GM18867 (cell line): Measurements from ENCODE around the gene BLID.

ENCODE experiments used
- ATAC-seq: cut with Tn5 transposase; IDR thresholded peaks from one replicate; pipeline ENCODE4 v1.9.1; 2021; ENCODE audit warnings: mild to moderate bottlenecking, moderate library complexity; ENCODE audit not compliant: unreplicated experiment

The BLID gene

DNA sequence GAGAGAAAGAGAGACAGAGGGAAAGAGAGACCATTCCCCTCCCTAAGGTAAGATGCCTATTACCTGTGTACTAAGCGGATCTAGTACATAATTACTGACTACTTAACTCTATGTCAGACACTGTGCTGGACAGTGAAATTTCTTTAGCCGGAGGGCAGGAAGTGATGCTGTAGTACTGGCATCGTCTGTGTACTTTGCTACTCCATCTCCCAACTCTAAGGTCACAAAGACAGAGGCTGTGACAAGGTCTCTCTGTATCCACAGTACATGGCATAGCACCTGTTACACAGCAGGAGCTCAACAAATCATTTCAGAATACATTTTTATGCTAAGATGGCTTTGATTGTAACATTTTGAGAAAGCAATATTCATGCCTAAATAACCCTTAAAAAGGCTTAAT is 9.0 kb downstream of the BLID start:
- no peak for ATAC-seq

DNA sequence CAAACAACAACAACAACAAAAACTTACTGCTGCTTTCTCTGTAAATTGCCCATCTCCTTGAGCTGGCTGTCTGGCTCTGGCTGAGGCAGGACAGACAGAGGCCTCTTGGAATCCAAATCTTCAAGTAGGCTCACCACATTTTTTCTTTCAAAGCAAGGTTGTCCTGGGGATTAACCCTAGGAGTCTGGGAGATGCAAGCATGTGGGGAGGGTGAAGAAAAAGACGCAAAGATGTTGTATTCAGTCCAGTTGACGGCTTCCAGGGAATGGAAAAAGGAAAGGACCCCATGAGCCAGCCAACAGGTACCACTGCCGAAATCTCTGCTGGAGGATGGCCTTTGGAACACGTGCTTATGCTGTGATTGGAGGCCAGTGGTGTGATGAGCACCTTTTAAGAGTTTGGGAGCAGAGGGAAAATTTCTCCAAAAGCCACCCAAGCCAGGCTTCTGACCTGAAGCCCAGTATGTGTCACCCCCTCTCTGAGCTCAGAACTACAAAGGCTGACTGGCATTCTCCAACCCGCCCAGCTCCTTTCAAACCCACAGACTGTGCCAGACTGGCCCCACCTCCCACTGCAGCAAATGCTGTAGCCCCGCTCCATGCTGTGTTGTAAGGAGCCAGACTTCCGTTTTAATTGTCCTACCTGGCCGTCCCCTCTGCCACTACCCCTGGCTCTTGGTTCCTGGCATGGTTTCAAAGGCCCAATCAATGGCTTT is 10.8 kb downstream of the BLID start:
- no peak for ATAC-seq

DNA sequence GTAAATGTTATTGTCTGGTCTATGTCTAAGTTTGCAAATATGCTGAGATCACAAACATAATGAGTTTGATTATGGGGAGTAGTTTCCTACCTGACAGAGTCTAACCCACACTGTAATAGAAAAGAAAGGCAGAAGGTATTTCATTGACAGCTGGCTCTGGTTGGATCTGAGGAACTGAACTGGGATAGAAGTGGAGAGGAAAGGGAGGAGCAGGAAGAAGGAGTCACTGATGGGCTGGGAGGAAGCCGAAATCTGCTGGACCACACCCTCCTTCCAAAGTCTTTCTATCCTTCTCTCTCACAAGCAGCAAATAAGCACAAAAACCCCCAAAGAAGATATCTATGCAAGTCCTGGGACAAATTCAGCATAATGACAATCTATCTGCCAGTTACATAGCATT is 11.7 kb downstream of the BLID start:
- no peak for ATAC-seq

DNA sequence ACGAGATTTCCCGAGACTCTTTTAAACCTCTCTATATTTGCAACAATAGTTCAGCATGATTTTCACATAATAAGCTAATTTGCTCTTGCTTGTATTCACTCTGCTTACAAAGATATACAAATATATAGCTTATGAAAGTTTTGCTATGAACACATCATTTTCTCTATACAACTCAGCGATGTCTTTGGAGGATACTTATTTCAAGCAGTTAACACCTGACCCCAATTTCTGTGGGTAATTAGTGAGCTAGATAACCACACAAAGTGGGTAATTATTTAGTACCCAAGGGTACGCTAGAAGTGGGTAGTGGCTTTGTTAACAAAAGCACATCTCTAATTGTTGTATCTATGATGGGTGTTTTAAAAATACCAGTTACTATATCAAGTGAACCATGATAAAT is 12.3 kb downstream of the BLID start:
- ATAC-seq, result no peak

DNA sequence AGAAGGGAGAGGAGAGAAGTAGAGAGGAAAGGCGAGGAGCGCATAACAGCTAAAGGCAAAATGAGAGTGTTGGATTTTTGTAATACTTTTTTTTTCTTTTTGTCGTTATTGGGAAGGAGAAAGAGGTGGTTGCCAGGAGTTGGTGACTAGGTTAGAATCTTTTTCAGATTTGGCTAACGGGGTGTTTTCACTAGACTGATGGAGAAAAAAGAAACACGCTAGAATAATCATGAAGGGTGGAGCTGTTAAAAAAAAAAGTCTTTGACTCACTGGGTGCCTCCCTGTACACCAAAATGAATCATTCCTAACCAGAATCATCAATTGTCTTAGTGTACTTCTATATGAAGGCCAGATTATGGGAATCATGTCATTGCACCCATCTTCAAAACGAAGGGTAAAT is 12.7 kb downstream of the BLID start:
- ATAC-seq, result no peak

DNA sequence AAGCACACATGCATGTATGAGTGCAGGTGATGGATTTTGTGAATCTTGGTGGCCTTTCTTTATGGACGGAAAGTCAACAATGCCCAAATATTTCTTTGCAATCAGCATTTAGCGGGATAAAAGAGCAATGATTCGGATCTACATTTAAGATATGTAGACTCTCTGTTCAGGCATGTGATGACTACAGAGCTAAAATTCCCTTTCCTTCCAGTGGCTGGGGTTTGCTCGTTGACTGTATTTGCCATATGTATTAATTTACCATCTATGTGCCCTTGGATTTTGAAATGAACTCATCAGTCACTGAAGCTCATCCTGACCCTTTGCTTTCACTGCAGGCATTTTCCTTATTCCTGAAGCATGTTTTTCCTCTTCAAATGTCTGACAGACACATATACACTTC is 13.6 kb downstream of the BLID start:
- ATAC-seq, result no peak

DNA sequence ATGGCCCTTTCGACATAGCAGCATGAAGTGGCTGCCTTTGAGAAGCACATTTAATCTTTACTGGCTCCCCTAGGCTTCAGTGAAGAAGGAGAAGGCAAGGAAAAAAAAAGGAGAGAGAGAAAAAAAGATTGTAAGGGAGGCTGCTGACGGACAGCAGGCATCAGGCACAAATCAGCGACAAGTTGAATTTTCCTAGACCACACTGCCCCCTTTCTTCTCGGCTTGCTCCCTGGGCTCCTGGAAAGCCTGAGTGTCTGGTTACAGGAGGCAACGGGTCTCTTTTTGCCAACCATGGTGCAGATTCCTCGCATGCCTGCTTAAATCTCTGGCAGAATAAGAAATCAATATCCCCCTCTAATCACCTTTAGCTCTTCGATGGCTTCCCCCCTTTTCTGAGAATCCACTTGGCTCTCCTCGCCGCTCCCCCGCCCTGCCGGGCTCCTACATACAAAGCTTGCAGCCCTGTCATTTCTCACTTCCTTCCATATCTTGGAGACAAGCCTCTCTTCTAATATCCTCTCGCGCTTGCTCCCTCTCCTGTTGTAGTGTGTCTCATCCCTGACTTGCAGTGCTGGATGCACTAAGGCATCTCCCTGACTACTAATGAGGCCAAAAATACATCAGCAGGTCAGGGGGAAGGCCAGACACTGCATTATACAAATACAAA is 14.3 kb downstream of the BLID start:
- no peak for ATAC-seq

DNA sequence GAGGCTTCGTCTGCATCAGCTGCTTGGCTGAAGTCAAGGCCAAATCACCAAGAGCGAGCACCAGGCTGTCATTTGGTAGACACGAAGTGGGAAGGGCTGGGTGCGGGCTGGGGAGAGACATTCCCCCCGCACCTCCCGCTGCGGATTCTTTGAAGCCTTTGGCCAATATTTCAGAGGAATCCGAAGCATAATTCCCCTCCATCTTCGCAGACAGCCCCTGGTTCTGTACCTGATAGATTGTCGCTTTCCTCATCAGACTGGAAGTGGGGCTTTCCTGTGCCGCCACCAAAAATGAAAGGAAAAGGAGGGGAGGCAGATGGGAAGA is 15.3 kb downstream of the BLID start:
- ATAC-seq, result no peak

DNA sequence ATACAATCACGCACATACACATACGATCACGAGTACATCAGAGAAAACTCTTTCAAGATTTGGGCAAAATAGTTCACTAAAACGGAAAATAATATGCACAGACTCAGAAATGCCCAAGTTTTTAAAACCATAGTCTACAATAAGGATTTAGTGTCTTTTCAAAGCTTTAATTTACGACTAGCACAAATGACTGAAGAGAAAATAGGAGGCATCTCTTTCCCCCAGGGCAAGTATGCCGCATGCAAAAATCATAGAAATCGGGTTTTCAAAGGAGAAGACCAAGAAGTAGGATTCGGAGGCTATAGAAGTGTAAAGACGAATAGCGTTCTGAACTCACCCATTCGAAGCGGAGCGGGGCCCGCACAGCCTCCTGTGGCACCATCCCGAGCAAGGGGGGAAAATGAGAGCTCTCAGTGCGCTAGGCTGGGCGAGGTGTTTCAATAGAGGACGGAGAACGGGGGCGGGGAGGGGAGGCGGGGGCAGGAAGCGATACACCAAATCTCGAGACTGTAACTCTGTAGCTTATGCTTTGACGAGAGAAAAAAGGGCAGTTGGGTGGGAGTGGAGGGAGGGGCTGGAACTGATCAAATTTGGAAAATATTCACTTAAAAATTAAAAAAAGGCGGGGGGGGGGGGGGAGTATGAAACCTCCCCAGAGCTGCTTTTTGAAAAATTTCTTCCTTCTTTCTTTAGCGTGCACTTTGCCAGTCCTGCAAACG is 15.8 kb downstream of the BLID start:
- ATAC-seq, result no peak

DNA sequence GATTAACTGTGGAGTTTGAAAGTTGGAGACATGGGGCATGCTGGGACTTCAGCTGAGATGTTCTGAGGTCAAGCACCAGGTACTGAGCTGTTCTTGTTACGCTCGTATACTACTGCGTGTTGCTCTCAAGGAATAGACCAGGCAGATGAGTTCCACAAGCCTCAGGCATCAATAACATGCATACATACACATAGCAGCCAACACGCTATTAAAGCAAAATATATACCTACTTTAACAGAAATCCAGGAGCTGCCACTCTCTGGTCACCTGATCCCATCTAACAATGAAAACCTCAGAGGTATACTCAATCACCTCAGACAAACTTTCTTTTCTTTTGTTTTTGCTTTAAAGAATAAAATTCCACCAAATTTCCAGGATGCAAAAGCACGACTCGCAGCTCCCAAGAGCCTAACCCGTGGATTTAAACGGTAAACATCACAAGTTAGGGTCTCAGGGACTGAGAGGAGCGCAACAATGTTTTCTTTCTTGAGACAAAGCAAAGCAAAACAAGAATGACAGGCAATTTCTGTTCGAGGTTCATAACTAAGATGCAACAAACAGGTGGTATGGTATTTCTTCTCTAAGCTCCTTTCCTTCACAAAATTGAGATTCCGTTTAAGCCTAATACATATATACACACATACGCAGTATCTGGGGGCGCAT is 16.5 kb downstream of the BLID start:
- no peak for ATAC-seq

DNA sequence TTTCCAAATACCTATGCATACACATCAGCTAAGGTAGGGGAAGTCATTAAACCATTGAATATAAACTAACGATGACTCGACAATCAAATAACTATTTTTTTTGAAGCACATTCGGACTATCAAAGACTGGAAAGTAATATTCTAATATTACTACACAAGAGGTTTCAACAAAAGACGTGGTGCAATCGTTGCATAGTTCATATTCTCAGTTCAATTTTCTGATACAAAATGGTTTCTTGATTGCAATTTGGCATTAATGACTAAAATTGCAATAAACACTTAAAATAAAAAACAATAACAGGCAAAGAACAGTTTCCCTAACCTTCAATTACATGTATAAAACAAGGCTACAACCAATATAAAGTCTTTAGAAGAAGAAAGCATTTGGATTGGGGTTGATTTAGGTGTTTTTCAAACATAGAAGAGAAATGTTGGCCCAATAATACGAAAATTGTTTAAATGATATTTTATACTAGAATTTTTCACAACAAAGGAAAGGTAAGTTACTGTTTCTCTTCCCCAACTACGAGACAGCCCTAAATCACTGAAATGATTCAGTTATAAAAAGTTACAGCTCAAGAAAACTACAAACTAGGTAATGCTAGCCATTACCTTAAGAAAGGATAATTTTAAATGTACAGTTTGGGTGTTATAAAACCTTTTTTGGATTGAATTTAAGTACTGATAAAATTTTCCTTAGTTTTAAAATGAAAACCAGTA is 17.6 kb downstream of the BLID start:
- ATAC-seq, result no peak

DNA sequence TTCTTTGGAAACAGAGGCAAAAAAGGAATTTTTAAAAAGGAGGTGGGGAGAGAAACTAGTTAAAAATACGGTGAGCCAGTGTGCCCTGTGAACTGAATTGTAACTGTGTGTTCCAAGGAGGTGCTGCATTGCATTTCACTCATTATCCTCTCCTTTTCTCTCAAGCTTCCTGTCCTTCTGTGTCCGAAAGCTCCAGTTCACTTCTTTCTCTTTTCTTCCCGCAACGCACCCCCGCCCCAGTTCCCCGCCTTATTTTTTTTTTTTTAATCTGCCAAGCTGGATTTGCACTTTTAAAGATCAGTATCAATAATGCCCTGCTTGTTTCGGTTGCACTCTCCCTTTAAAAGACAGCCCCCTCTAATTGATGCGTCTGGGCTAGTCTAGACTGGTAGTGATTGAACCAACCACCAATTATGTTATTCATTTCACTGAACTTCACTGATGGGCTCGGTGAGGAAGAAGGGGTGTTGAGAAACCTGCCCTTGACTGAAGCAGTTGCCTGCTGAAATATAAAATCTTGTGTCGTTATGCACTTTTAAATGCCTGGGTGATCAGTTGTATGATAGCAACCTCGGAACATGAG is 18.5 kb downstream of the BLID start:
- ATAC-seq, result no peak

DNA sequence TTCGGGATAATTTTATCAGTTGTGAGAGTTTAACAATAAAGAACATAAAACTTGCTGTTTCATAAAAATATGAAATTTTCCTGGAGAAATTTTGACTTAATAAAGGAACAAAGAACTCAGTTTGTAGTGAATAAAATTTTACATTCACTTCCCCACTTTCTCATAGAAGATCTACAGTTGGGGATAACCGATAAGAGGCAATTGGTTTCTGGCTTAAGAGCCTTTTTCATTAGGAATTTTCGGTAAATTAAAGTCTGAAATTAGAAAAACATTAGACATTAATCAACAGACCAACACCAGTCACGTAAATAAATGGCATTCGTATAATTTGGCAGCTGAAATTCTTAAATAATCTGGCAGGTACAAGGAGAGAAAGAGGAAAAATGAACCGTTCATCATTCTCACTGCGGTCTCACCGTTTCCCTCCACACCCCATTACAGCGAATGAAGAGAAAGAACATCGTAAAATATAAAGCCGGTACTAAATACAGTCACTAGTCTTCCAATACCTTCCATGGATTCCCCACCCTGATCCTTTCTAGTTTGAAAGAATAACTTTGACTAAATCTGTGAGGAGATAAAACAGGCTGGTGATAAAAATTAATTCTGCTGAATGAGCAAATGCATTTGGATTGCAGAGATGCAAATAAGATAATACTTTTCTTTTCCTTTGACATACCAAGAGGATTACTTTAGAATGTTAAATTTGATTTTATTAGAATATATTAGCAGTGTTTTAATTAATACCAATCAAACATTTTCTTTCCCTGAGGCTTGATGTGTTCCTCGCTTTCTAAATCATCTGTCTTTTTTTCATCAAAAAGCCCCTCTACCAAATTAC is 19.5 kb downstream of the BLID start:
- ATAC-seq, result no peak

DNA sequence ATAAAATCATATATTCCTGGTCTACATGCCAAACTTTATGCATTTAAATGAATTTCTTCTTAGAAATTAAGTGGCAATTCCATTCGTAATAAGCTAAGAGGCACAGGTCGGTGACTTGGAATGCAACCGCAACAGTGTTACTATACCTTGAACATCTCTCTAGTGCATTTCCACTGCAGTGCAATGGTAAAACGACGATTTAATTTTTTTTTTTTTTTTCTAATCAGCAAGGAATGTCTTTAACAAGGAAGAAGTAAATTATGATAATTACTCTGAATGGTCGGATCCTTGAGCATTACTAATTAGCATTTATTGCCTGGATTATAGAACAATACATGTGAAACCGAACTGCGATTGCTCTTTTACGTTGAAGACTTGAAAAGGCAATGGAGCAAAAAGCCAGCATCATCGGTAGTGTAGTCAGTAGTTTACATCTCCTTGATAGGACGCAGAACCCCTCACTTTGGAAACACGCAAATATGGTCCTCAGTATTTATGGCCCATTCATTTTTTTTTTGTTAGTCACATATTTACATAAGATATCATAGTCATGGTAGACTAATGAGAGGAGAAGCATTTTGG is 20.2 kb downstream of the BLID start:
- no peak for ATAC-seq

DNA sequence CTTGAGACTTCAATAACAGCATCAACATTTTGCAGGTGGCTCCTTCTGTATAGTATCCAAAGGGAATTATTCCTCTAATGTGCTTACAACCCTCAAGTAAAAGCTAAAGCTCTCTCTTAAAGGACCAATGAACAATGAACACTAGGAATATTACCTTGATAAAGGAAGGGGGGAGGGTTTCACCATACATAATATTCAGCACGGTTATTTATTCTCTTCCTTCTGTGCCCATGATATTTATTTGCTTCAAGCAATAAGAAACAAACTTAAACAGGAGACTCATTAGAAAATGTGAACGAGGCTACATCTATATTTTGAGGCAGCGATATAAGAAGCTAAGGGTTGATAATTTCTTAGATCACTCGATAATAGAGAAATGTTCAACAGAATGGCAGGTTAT is 21.2 kb downstream of the BLID start:
- ATAC-seq, result no peak

DNA sequence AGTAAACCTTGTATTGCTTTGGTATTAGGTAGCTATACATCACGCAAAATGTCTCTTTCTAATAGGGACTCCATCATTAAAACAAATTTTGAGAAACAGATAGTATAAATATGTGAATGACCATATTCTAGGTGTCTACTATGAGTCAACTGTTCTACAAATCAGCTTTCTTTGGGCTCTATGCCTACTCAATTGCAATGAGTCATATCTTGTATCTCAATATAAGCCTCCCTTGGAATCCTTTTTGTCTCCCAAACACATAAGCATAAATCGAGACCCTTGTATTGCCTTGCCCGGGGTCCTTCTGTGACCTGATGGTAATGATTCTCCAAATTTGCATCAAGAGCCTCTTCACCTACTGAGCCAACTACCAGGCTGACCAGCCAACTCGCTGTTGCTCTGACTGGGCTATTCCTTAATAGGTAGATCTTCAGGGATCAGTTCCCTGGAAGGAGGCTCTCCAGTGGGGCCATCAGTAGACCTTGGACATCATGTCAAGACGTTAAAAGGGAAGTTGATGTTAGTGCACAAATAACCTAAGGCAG is 22.2 kb downstream of the BLID start:
- ATAC-seq, result no peak

DNA sequence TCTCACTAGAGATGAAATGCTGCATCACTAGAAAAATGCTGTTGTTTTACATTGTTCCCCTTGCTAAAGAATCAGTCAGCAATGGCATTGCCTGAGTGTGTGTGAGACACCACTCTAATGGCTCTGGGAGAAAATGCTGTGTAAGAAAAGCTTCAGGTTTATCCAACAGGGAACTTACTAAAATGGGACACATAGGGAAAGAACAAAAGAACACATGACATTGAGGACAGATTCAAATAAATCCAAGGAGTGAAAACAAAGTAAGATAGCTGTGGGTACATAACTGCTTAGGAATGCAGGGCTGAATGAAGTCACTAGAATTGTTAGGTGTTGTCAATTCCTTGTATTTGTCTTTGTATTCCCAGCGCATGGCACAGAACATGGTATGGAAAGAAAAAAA is 24.2 kb downstream of the BLID start:
- no peak for ATAC-seq

DNA sequence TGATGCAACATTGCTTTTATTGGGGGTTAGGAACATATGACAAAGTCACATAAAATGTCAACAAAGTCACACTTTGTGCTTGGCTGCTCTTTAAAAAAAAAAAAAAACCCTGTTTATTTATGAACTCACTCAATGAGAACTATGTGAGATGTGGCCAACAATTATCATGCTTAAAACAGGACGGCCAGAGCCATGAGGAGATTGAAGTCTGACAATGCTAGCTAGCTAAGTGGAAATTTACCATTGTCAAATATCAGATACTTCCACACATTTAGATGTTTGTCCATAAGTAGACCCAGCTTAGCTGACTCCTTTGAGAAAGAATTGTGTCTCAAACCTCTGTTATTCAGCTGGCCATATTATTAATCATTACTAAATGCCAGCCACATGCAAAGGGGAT is 26.9 kb downstream of the BLID start:
- ATAC-seq, result no peak

DNA sequence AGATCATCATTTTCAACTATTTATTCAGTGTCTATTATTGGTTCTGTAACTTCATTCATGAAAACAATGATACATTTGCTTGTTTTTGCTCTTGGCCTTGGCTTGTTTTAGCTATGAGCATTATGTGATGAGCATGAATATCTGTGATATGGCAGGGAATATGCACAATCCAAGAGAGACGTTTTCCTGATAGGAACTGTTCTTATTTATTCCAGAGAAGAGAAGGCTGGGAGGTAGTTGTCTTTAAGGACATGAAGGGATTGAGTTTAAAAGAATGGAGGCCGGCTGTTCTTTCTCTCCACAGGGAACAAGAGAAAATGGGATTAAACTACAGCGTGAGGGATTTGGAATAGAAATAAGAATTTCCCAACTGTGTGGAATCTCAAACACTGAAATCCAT is 30.3 kb downstream of the BLID start:
- ATAC-seq, result no peak
